A673 (cell line): ENCODE results near the gene STIMATE.

Experiments used
- EZH2 ChIP-seq: fragments of 200-600 bp; sonication (generic); IDR thresholded peaks from 2 replicates; pipeline ENCODE4 v1.6.1; 2017; ENCODE audit warnings: borderline replicate concordance, low read depth, mild to moderate bottlenecking, mixed read lengths, antibody characterized with exemption, low read length; ENCODE audit not compliant: poor library complexity, severe bottlenecking
- TF ChIP-seq, protein P1 (sequence below): fragments of 300-800, 200-600 bp; sonication (generic); conservative IDR thresholded peaks from 2 replicates; pipeline ENCODE4 v1.5.1; 2017; ENCODE audit warnings: low read depth, mild to moderate bottlenecking, antibody characterized with exemption, low read length, moderate library complexity, mixed read lengths

DNA sequence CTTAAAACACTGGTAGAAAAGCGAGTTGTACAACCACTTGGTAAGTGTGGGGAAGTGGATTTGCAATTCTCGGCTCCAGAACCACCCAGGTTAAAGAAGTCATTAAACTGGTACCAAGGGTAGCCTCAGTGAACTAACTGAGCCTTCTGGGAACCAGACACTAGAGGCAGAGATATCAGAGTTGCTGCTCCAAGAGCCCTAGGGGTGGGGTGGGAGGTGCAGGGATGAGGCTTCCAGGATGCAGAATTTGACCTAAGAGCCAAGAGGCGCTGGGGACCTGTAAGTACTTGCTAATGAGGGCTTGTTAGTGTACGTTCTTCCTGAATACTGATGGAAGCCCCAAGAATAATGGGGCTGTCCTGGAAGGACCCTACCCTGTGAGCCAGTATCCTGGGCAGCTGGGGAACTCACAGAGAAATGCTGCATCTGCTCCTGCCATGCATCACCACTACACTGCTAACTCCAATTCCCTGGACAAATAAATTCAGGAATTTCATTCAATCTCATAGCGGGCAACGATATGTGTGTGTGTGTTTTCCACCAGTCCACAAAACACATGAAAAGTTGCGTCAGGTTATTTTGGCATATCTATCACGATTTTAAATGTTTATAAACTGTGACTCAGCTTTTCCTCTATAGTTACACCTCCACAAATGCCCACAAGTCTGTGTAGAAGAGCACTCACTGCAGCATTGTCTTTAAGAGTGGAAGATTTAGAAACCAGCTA lies 23.8 kb downstream of the STIMATE start:
- TF ChIP-seq, protein P1, sequence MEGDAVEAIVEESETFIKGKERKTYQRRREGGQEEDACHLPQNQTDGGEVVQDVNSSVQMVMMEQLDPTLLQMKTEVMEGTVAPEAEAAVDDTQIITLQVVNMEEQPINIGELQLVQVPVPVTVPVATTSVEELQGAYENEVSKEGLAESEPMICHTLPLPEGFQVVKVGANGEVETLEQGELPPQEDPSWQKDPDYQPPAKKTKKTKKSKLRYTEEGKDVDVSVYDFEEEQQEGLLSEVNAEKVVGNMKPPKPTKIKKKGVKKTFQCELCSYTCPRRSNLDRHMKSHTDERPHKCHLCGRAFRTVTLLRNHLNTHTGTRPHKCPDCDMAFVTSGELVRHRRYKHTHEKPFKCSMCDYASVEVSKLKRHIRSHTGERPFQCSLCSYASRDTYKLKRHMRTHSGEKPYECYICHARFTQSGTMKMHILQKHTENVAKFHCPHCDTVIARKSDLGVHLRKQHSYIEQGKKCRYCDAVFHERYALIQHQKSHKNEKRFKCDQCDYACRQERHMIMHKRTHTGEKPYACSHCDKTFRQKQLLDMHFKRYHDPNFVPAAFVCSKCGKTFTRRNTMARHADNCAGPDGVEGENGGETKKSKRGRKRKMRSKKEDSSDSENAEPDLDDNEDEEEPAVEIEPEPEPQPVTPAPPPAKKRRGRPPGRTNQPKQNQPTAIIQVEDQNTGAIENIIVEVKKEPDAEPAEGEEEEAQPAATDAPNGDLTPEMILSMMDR, result no peak
- TF ChIP-seq EZH2, result no peak
